Ishikawa (cell line): ENCODE data around the gene TMPRSS4.

Experiments
- EGR1 ChIP-seq: IDR thresholded peaks from 2 replicates; pipeline ENCODE4 v1.6.1; 2012
- EP300 ChIP-seq: IDR thresholded peaks from 2 replicates; pipeline ENCODE4 v1.6.1; 2012; ENCODE audit warnings: borderline replicate concordance
- MAX ChIP-seq: IDR thresholded peaks from 2 replicates; pipeline ENCODE4 v1.6.1; 2012
- NFIC ChIP-seq: IDR thresholded peaks from 2 replicates; pipeline ENCODE4 v1.6.1; 2012
- RAD21 ChIP-seq: IDR thresholded peaks from 2 replicates; pipeline ENCODE4 v1.6.1; 2012; ENCODE audit warnings: low read depth
- REST ChIP-seq: IDR thresholded peaks from 2 replicates; pipeline ENCODE4 v1.6.1; 2012; ENCODE audit warnings: low read depth, mild to moderate bottlenecking
- TAF1 ChIP-seq: IDR thresholded peaks from 2 replicates; pipeline ENCODE4 v1.6.1; 2012; ENCODE audit warnings: low read depth, mild to moderate bottlenecking
- TCF12 ChIP-seq: IDR thresholded peaks from 2 replicates; pipeline ENCODE4 v1.6.1; 2012; ENCODE audit warnings: low read depth
- USF1 ChIP-seq: IDR thresholded peaks from 2 replicates; pipeline ENCODE4 v1.6.1; 2012
- YY1 ChIP-seq: IDR thresholded peaks from 2 replicates; pipeline ENCODE4 v1.6.1; 2012; ENCODE audit warnings: low read depth

- TF ChIP-seq NFIC (no peak), YY1 (no peak), USF1 (no peak), EP300 (no peak), TCF12 (no peak), MAX (no peak), TAF1 (no peak), RAD21 (no peak), EGR1 (no peak), REST (no peak)
These were observed 70.6 kb downstream of the TMPRSS4 start for GRCh38 chr11:118147502-118147901.
